Common myeloid progenitor, CD34-positive (primary cell): Measurements from ENCODE around the gene SLAIN2.
"Not testable (repeated sequence)": the region's sequence is repeated elsewhere in the genome, so short reads cannot be mapped to it uniquely, and the experiment has no call there.

Source experiments
- CTCF ChIA-PET: fragments of 350-600 bp; sonication (Branson Sonifier 250); formaldehyde crosslinking; loops from one replicate; lab custom pipeline; 2021; ENCODE audit warnings: antibody characterized with exemption; lab: Charles Lee
- POLR2A ChIA-PET: fragments of 350-600 bp; sonication (Branson Sonifier 250); formaldehyde crosslinking; loops from one replicate; lab custom pipeline; 2021; ENCODE audit warnings: antibody characterized with exemption; lab: Charles Lee
- DNase-seq, 3 donors: peaks; one replicate each; pipeline versions ENCODE4 v3.0.0 to v3.0.0-alpha.2; 2013
- H3K27ac ChIP-seq, 2 experiments: 1 replicate in 1 of 2; 2 replicates in 1 of 2; pipeline ENCODE4 v1.7.0; 2013; ENCODE audit warnings: inconsistent platforms in 2 of 2, low read length in 2 of 2, mild to moderate bottlenecking in 2 of 2, low read depth in 1 of 2, moderate library complexity in 1 of 2; ENCODE audit not compliant: severe bottlenecking in 2 of 2, insufficient read depth in 1 of 2, poor library complexity in 1 of 2
- H3K27me3 ChIP-seq, 5 experiments: replicated peaks in 2 of 5; 1 replicate in 3 of 5; 2 replicates in 2 of 5; pipeline versions ENCODE4 v1.6.1 to v1.7.0; 2013; ENCODE audit warnings: low read length in 4 of 5, mild to moderate bottlenecking in 2 of 5, moderate library complexity in 2 of 5, inconsistent platforms in 1 of 5; ENCODE audit not compliant: insufficient read depth in 5 of 5, control insufficient read depth in 4 of 5
- H3K36me3 ChIP-seq, 4 experiments: 1 replicate in 2 of 4; 2 replicates in 2 of 4; pipeline versions ENCODE4 v1.6.1 to v1.7.0; 2013; ENCODE audit warnings: low read length in 3 of 4, control low read depth in 1 of 4, mild to moderate bottlenecking in 1 of 4; ENCODE audit not compliant: control insufficient read depth in 4 of 4, insufficient read depth in 4 of 4
- H3K4me1 ChIP-seq, 4 experiments: 1 replicate in 3 of 4; 2 replicates in 1 of 4; pipeline versions ENCODE4 v1.6.1 to v1.7.1; 2013; ENCODE audit warnings: low read length in 3 of 4, mild to moderate bottlenecking in 3 of 4, control low read depth in 1 of 4, inconsistent platforms in 1 of 4, moderate library complexity in 1 of 4; ENCODE audit not compliant: control insufficient read depth in 4 of 4, insufficient read depth in 4 of 4; ENCODE audit errors: control extremely low read depth in 1 of 4
- H3K4me3 ChIP-seq, 7 experiments: 1 replicate in 4 of 7; 2 replicates in 3 of 7; pipeline versions ENCODE4 v1.5.1 to v1.7.0; 2013; ENCODE audit warnings: mild to moderate bottlenecking in 7 of 7, low read length in 6 of 7, moderate library complexity in 6 of 7, inconsistent platforms in 2 of 7, low read depth in 2 of 7, control low read depth in 1 of 7; ENCODE audit not compliant: insufficient read depth in 4 of 7, control insufficient read depth in 1 of 7; ENCODE audit errors: extremely low read depth in 1 of 7
- H3K9me3 ChIP-seq, 5 experiments: 1 replicate in 4 of 5; 2 replicates in 1 of 5; pipeline versions ENCODE4 v1.6.1 to v1.7.1; 2013; ENCODE audit warnings: low read length in 4 of 5, mild to moderate bottlenecking in 2 of 5, inconsistent platforms in 1 of 5, low read depth in 1 of 5, moderate library complexity in 1 of 5; ENCODE audit not compliant: control insufficient read depth in 4 of 5, insufficient read depth in 2 of 5; ENCODE audit errors: control extremely low read depth in 1 of 5
- WGBS: methylation state at CpG from one replicate; pipeline ENCODE4 v1.1.5; 2013; ENCODE audit not compliant: insufficient coverage; 5-methylcytosine and 5-hydroxymethylcytosine counted together

Gene SLAIN2

DNA sequence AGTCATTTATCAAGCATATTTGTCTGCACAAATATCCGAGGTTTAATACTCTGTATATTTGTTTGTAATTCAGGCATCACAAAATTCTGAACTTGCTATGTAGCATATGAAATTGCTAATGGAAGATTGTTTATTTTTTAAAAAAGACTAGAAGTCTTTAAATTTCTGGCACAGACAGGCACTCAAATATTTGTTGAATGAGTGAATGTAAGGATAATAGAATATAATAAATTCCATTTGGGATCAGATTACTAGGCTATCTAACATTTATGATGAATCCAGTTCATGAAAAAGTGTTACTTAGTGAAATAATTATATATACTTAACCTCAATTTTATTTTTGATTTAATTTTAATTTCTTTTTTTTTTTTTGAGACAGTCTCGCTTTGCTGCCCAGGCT lies 41.3 kb upstream of the SLAIN2 start:
- ChIA-PET POLR2A (no interaction called here), CTCF (interaction anchor here (1.2 kb wide), 1 partner anchor 172 kb away, joined by 3 read pairs; no protein-coding TSS in a partner anchor)
- Histone ChIP-seq H3K4me3 (no peak overlapping the region), H3K36me3 (no peaks in the 10 kb centered on the region), H3K27me3 (no peaks in the 10 kb centered on the region), H3K27ac (no peak overlapping the region), H3K9me3 (no peaks in the 10 kb centered on the region), H3K4me1 (no peaks in the 10 kb centered on the region)
- no CpG with 5 or more reads among the region's 2 CpGs for WGBS
- no peak for DNase-seq

GRCh38 chr4:48305508-48305907 lies 35.8 kb upstream of the SLAIN2 start:
- POLR2A ChIA-PET, result no interaction called here
- H3K36me3 ChIP-seq, result no peaks in the 10 kb centered on the region
- no peaks in the 10 kb centered on the region for H3K4me1 ChIP-seq
- no peak overlapping the region for H3K27ac ChIP-seq
- no peaks in the 10 kb centered on the region for H3K27me3 ChIP-seq
- no peak overlapping the region for H3K4me3 ChIP-seq
- WGBS, result no CpG with 5 or more reads among the region's 3 CpGs
- CTCF ChIA-PET, result no interaction called here
- no peaks in the 10 kb centered on the region for H3K9me3 ChIP-seq
- no peak for DNase-seq

GRCh38 chr4:48307528-48307927 lies 33.8 kb upstream of the SLAIN2 start:
- 73% methylated on average over 3 of the region's 5 CpGs for WGBS
- CTCF ChIA-PET, result no interaction called here
- POLR2A ChIA-PET, result no interaction called here

GRCh38 chr4:48308901-48309300 lies 32.4 kb upstream of the SLAIN2 start:
- Histone ChIP-seq H3K36me3 (no peaks in the 10 kb centered on the region), H3K4me3 (no peak overlapping the region), H3K4me1 (no peaks in the 10 kb centered on the region), H3K27ac (no peak overlapping the region), H3K27me3 (no peaks in the 10 kb centered on the region), H3K9me3 (no peaks in the 10 kb centered on the region)
- DNase-seq, result no peak
- no CpG with 5 or more reads among the region's 2 CpGs for WGBS
- ChIA-PET CTCF (no interaction called here), POLR2A (interaction anchor here (0.6 kb wide), 1 partner anchor 19 kb away, joined by 5 read pairs; no protein-coding TSS in a partner anchor)

More at GRCh38 chr4:48307528-48307927, 33.8 kb upstream of the SLAIN2 start:
- Histone ChIP-seq H3K36me3 (no peaks in the 10 kb centered on the region), H3K27me3 (no peaks in the 10 kb centered on the region), H3K27ac (no peak overlapping the region), H3K4me1 (no peaks in the 10 kb centered on the region), H3K4me3 (no peak overlapping the region), H3K9me3 (no peaks in the 10 kb centered on the region)
- no peak for DNase-seq

DNA sequence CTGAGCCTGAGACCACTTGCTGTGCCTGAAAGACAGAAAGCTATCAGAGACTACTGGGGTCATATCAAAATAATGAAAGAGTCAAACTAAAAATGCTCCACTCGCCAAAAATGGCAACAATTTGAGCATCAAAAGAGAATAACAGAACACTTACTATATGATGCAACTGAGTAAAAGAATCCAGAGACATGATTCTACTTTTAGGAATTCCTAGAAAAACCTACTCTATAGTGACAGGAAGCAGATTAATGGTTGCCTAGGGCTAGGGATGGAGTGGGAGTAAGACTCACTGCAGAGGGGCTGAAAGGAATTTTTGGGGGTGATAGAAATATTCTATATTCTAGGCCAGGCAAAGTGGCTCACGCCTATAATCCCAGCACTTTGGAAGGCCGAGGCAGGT lies 29.4 kb upstream of the SLAIN2 start:
- Histone ChIP-seq H3K4me1 (no peaks in the 10 kb centered on the region), H3K36me3 (no peaks in the 10 kb centered on the region), H3K9me3 (no peaks in the 10 kb centered on the region), H3K27me3 (no peaks in the 10 kb centered on the region), H3K27ac (no peak overlapping the region), H3K4me3 (no peak overlapping the region)
- no peak for DNase-seq
- WGBS, result 100% methylated on average over 2 of the region's 3 CpGs
- CTCF ChIA-PET, result interaction anchor here (0.8 to 1.6 kb wide), 2 partner anchors 8 to 179 kb away, joined by 3 to 5 read pairs; no protein-coding TSS in a partner anchor
- POLR2A ChIA-PET, result no interaction called here

DNA sequence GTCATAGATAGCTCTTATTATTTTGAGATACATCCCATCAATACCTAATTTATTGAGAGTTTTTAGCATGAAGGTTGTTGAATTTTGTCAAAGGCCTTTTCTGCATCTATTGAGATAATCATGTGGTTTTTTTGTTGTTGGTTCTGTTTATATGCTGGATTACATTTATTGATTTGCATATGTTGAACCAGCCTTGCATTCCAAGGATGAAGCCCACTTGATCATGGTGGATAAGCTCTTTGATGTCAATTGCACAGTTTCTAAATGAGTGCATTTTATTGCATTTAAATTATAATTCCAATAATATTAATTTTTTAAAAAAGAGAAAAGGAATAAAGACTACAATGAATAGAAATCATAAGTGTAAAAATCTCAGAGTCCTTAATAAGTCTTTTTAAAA lies 26.6 kb upstream of the SLAIN2 start:
- H3K4me1 ChIP-seq, DNase-seq, H3K4me3 ChIP-seq, H3K27me3 ChIP-seq, H3K27ac ChIP-seq, H3K9me3 ChIP-seq, H3K36me3 ChIP-seq, POLR2A ChIA-PET: not testable (repeated sequence)
- CTCF ChIA-PET, result interaction anchor here (1.1 to 1.5 kb wide), 5 partner anchors 12 to 113 kb away, joined by 3 to 5 read pairs (median 3); no protein-coding TSS in a partner anchor

DNA sequence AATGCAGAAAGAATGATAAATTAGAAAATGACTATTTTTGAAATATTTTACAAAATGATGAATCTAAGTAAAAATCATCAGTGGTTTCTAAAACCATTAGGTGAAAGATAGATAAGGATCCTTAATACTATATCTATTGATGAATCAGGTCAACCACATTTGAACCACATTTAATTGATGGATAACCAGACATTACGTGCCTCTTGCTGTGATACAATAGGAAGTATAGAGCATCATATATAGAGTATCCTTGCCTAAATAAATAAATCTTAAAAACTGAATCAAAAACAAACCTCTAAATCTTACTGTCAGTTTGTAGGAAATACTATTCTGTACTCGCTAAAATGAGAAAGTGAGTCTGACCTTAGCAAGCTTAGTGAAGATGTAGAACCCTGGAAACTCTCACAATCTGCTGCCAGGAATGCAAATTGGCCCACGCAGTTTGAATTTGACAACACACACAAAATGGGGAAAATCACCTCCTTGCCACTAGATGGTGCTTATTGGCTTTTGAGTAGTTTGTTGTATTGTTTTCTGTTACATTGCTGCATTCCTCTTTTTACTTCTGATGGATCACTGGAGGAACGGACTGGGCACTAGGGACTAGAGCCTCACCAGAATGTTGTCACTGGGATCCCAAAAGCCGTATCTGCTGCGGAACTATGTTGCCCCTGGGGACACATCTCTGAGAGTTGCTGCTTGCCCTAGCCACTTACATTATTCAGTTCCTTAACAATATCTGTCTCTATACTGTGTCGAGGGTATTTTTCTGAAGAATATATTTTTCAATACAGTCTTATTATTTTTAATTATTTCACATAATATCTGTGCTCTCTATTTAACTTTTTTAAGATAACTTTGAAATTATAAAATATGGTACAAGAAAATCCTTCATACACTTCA lies 25.4 kb upstream of the SLAIN2 start:
- Histone ChIP-seq H3K4me1 (no peaks in the 10 kb centered on the region), H3K4me3 (no peak overlapping the region), H3K27me3 (no peaks in the 10 kb centered on the region), H3K27ac (no peak overlapping the region), H3K9me3 (no peaks in the 10 kb centered on the region), H3K36me3 (no peaks in the 10 kb centered on the region)
- CTCF ChIA-PET, result interaction anchor here (0.6 to 1.3 kb wide), 5 partner anchors 11 to 112 kb away, joined by 3 to 5 read pairs (median 3); no protein-coding TSS in a partner anchor
- WGBS, result 61% methylated on average over 4 of the region's 7 CpGs
- peak; percentile 59 to 66 (median 64) for DNase-seq
- POLR2A ChIA-PET, result no interaction called here
